OCI-LY3 (cell line): ENCODE data around the gene ARRB2.

Experiments
- H2AFZ ChIP-seq: fragments of 200-600, 300-600 bp; shearing (Covaris generic); 2 replicates; pipeline ENCODE4 v1.6.0; 2014; ENCODE audit warnings: antibody characterized with exemption, low read depth, low read length
- H3K27ac ChIP-seq: fragments of 200-600, 300-600 bp; sonication (generic); 2 replicates; pipeline ENCODE4 v1.5.1; 2014; ENCODE audit warnings: mild to moderate bottlenecking, low read length, moderate library complexity, mixed read lengths
- H3K27me3 ChIP-seq: fragments of 200-600, 300-600 bp; sonication (generic); 2 replicates; pipeline ENCODE4 v1.6.1; 2014; ENCODE audit warnings: low read depth, low read length, mixed read lengths
- H3K36me3 ChIP-seq: fragments of 200-600, 300-600 bp; sonication (generic); replicated peaks from 2 replicates; pipeline ENCODE3; 2014; ENCODE audit warnings: low read depth, low read length, mixed read lengths
- H3K4me1 ChIP-seq: fragments of 300-600, 200-600 bp; sonication (generic); 2 replicates; pipeline ENCODE4 v1.6.1; 2014; ENCODE audit warnings: low read length, mixed read lengths
- H3K4me2 ChIP-seq: fragments of 200-600, 300-600 bp; sonication (generic); 2 replicates; pipeline ENCODE4 v1.6.1; 2014; ENCODE audit warnings: low read length, mixed read lengths
- H3K4me3 ChIP-seq: fragments of 300-600, 200-600 bp; sonication (generic); 2 replicates; pipeline ENCODE4 v1.5.1; 2014; ENCODE audit warnings: antibody characterized with exemption, mild to moderate bottlenecking, low read length, moderate library complexity
- H3K79me2 ChIP-seq: fragments of 300-600, 200-600 bp; shearing (Covaris generic); 2 replicates; pipeline ENCODE4 v1.6.1; 2014; ENCODE audit warnings: mild to moderate bottlenecking, low read length, mixed read lengths
- H3K9ac ChIP-seq: fragments of 300-600, 200-600 bp; shearing (Covaris generic); 2 replicates; pipeline ENCODE4 v1.6.0; 2014; ENCODE audit warnings: mild to moderate bottlenecking, low read length, moderate library complexity
- H3K9me3 ChIP-seq: fragments of 200-600, 300-600 bp; shearing (Covaris generic); 2 replicates; pipeline ENCODE4 v1.6.1; 2014; ENCODE audit warnings: low read length, mixed read lengths; ENCODE audit not compliant: insufficient read depth
- H4K20me1 ChIP-seq: fragments of 200-600, 300-600 bp; sonication (generic); 2 replicates; pipeline ENCODE4 v1.6.1; 2016; ENCODE audit warnings: low read length, mixed read lengths; ENCODE audit not compliant: insufficient read depth
- EZH2phosphoT487 ChIP-seq: fragments of 200-600 bp; shearing (Covaris generic); IDR thresholded peaks from 2 replicates; pipeline ENCODE4 v1.6.1; 2018; ENCODE audit warnings: antibody characterized with exemption, mixed run types, low read depth
- TF ChIP-seq, protein P1 (sequence below): fragments of 200-600, 300-600 bp; sonication (generic); IDR thresholded peaks from 2 replicates; pipeline ENCODE4 v1.5.1; 2014; ENCODE audit warnings: antibody characterized with exemption, low read length, low read depth

ARRB2 gene

GRCh38 chr17:4722678-4723240 lies 12.3 kb downstream of the ARRB2 start:
- Histone ChIP-seq H3K27me3 (no peaks in the 10 kb centered on the region), H3K9ac (no peak overlapping the region), H3K4me2 (no peak overlapping the region), H3K4me1 (no peaks in the 10 kb centered on the region), H3K36me3 (no peaks in the 10 kb centered on the region), H3K27ac (no peak overlapping the region), H4K20me1 (no peaks in the 10 kb centered on the region), H3K9me3 (no peaks in the 10 kb centered on the region), H3K4me3 (no peak overlapping the region), H3K79me2 (no peaks in the 10 kb centered on the region), H2AFZ (no peak overlapping the region)
- TF ChIP-seq, protein P1, sequence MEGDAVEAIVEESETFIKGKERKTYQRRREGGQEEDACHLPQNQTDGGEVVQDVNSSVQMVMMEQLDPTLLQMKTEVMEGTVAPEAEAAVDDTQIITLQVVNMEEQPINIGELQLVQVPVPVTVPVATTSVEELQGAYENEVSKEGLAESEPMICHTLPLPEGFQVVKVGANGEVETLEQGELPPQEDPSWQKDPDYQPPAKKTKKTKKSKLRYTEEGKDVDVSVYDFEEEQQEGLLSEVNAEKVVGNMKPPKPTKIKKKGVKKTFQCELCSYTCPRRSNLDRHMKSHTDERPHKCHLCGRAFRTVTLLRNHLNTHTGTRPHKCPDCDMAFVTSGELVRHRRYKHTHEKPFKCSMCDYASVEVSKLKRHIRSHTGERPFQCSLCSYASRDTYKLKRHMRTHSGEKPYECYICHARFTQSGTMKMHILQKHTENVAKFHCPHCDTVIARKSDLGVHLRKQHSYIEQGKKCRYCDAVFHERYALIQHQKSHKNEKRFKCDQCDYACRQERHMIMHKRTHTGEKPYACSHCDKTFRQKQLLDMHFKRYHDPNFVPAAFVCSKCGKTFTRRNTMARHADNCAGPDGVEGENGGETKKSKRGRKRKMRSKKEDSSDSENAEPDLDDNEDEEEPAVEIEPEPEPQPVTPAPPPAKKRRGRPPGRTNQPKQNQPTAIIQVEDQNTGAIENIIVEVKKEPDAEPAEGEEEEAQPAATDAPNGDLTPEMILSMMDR, result no peak
- no peak for TF ChIP-seq EZH2phosphoT487

DNA sequence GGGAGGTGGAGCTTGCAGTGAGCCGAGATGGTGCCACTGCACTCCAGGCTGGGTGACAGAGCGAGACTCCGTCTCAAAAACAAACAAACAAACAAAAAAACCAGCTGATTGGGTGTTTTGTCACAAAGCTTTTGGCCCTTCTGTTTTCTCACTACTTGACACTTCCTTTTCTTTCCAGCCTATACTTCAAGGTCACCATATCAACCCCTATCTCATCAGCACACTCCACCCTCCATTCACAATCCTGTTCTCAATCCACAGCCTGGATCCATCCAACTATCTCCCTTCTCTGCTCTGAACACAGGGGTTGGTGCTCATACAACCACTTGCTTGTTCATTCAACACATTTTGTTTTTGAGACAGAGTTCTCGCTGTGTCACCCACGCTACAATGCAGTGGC lies 14.2 kb downstream of the ARRB2 start:
- Histone ChIP-seq H3K36me3 (no peaks in the 10 kb centered on the region), H3K4me3 (no peak overlapping the region), H3K9me3 (no peaks in the 10 kb centered on the region), H3K4me1 (no peaks in the 10 kb centered on the region; the same call in 1 of the 2 replicates), H3K79me2 (no peaks in the 10 kb centered on the region), H3K27ac (no peak overlapping the region), H3K4me2 (no peak overlapping the region), H3K27me3 (no peaks in the 10 kb centered on the region), H4K20me1 (no peaks in the 10 kb centered on the region), H2AFZ (no peak overlapping the region), H3K9ac (no peak overlapping the region)
- TF ChIP-seq EZH2phosphoT487, result no peak
- TF ChIP-seq, protein P1, result no peak

DNA sequence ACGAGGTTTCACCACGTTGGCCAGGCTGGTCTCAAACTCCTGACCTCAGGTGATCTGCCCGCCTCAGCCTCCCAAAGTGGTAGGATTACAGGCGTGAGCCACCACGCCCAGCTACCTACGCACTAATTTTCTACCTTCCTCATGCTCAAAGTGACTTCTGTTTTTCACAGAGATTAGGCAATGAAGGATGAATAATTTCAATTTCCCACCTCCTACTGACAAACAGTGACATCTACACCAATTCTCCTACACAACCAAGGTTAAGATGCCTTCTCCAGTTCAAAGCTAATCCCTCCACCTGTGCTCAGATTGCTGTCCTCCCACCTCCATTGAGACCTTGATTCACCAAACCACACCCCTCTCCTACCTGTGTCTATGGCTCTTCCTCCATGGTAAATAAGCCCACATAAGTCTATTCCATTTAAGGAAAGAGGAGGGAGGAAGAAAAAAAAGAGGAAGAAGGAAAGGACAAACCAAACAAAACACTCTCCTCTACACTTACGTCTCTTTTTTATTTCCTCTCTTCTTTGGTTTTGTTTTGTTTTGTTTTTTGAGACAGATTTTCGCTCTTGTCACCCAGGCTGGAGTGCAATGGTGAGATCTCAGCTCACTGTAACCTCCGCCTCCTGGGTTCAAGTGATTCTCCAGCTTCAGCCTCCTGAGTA lies 15.3 kb downstream of the ARRB2 start:
- Histone ChIP-seq H3K79me2 (no peaks in the 10 kb centered on the region), H3K9ac (no peak overlapping the region), H4K20me1 (no peaks in the 10 kb centered on the region), H3K4me1 (peaks cover 5% of the 10 kb centered on the region; the same call in 1 of the 2 replicates), H3K27ac (no peak overlapping the region), H2AFZ (no peak overlapping the region), H3K4me3 (no peak overlapping the region), H3K36me3 (no peaks in the 10 kb centered on the region), H3K4me2 (no peak overlapping the region), H3K27me3 (no peaks in the 10 kb centered on the region), H3K9me3 (no peaks in the 10 kb centered on the region)
- no peak for TF ChIP-seq EZH2phosphoT487
- TF ChIP-seq, protein P1, result no peak

DNA sequence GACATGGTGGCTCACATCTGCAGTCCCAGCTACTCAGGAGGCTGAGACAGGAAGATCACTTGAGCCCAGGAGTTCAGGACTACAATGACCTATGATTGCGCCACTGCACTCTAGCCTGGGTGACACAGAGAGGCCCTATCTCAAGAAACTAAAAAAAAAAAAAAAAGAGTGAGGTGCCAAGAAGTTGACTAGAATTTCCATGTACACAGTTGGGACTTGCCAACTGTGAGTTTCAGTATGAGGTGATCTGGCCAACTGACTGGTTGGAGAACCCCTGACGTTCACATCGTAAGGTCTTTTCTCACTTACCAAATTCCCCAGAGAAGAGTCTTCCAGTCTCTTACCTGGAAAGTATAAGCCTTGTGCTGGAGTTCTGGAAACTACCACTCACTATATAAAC lies 17.7 kb downstream of the ARRB2 start:
- TF ChIP-seq, protein P1, result no peak
- TF ChIP-seq EZH2phosphoT487, result no peak
- H3K4me3 ChIP-seq, result no peak overlapping the region
- H3K9ac ChIP-seq, result no peak overlapping the region
- no peak overlapping the region for H3K27ac ChIP-seq
- peaks cover 2% of the 10 kb centered on the region; the same call in 1 of the 2 replicates for H3K79me2 ChIP-seq
- no peaks in the 10 kb centered on the region for H3K27me3 ChIP-seq
- H3K4me1 ChIP-seq, result peaks cover 12% of the 10 kb centered on the region
- no peaks in the 10 kb centered on the region for H3K9me3 ChIP-seq
- no peaks in the 10 kb centered on the region for H3K36me3 ChIP-seq
- H4K20me1 ChIP-seq, result peaks cover 6% of the 10 kb centered on the region; the same call in 1 of the 2 replicates
- no peak overlapping the region for H3K4me2 ChIP-seq
- no peak overlapping the region for H2AFZ ChIP-seq
